Islet precursor cell (in vitro differentiated cells): Measurements from ENCODE around the gene APPL1.
"Not testable (repeated sequence)": the region's sequence is repeated elsewhere in the genome, so short reads cannot be mapped to it uniquely, and the experiment has no call there.

Experiments
- DNase-seq: peaks from one replicate; pipeline ENCODE4 v3.0.0-alpha.2; 2018

The APPL1 gene

GRCh38 chr3:57274845-57275244, 47.3 kb downstream of the APPL1 start:
- no peak for DNase-seq

DNA sequence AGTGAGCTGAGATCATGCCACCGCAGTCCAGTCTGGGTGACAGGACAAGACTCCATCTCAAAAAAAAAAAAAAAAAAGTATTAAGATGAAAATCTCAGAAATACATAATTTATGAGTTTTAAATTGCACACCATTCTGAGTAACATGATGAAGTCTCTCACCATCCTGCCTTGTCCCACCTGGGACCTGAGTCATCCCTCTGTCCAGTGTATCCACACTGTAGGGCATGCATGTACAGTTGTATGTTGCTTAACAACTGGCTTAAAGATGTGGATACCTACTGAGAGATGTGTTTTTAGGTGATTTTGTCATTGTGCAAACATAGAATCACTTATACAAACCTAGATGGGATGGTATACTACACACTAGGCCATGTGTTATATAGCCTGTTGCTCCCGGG, 47.9 kb downstream of the APPL1 start:
- no peak for DNase-seq

- DNase-seq, result no peak
Observed at GRCh38 chr3:57278237-57278636, 50.7 kb downstream of the APPL1 start.

DNA sequence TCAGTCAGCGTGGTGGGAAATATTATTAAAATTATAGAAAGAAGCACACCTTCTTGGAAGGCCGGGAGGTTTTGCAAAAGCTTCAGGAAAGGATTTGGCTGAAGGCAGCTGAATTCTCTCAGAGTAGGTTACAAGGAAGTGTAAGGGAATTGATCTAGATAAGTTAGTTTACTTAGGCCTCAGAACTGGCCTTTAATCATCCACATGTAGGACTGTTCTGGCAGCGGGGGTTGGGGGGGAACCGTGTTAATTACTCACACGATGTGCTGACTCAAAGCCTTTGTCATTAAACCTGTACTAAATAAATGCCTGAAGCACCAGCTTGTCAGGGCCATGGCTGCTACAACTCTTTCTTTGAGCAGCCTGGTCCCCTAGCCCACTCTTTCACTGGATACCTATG, 52.2 kb downstream of the APPL1 start:
- no peak for DNase-seq

- no peak for DNase-seq
Observed at GRCh38 chr3:57281715-57282114, 54.2 kb downstream of the APPL1 start.

GRCh38 chr3:57283334-57283733, 55.8 kb downstream of the APPL1 start:
- no peak for DNase-seq

- no peak for DNase-seq
Observed at GRCh38 chr3:57287205-57287604, 59.7 kb downstream of the APPL1 start.

- no peak for DNase-seq
Observed at GRCh38 chr3:57288403-57288802, 60.9 kb downstream of the APPL1 start.

- no peak for DNase-seq
Observed at GRCh38 chr3:57292159-57292896, 64.8 kb downstream of the APPL1 start, which contains the start of gene ASB14. Gene ASB14 (minus strand): TSS chr3:57292685. CDS start chr3:57292033, 652 bp downstream.

GRCh38 chr3:57292897-57293526, 65.5 kb downstream of the APPL1 start:
- DNase-seq, result no peak

DNA sequence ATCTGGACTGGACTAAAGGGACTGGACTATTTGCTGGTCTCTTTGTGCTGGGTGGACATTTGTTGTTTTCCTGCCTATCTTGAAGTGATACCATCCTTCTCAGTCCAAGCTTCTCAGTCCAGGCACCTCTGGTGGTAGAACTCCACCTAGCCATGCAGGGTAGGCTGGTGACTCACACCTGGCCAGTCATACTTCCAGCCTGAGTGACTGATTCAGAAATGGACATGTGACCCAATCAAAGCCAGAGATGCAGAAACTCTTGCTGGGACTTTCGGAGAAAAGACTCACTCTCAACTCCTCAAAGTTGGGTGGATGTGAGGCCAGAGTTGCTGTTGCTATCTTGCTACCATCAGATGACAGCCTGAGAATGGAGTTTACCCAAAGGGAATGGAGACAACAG, 70.5 kb downstream of the APPL1 start:
- DNase-seq, result peak; percentile 79

GRCh38 chr3:57303520-57303919, 76.0 kb downstream of the APPL1 start:
- not testable (repeated sequence) for DNase-seq

GRCh38 chr3:57309769-57310360, 82.3 kb downstream of the APPL1 start:
- DNase-seq, result no peak

- no peak for DNase-seq
Observed at GRCh38 chr3:57314204-57314603, 86.7 kb downstream of the APPL1 start.
